Measurements from ENCODE around the gene PRSS21. TPM values are rescaled to one million over a fixed set of nuclear protein-coding genes. Genes with fewer than 3 reads are reported as not detected.

The PRSS21 gene
- polyA plus RNA-seq, 1 experiment = 0.13 TPM

DNA sequence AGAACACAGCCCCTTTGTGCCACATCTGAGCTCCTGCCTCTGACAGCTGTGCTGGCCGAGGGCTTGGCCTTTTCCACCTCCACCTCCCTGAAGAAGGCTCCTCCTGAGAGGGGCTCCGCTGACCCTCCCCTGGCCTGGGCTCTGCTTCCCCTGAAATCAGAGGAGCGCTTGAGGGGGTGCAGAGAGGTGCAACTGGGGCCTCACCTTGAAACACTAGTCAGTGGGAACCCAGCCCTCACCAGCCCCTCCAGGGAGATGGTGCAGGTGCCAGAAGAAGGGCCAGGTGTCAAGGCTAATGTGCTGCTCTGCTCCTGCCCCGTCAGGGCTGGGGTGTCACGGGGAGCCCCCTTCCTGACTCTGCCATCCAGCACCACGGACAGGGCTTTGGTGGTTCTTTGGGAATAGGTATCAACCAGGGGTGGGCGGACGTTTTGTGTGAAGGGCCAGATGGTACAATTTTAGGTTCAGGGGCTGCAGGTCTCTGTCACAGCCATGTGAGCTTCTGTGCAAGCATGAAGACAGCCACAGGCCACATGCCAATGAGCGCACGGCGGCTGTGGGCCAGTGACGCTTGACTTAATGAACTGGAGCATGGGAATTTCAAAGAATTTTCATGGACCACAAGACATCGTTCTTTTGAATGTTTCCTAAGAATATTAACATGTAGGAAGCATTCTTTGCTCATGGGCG is 10.9 kb downstream of the PRSS21 start:
- no peak overlapping the region for H3K4me3 ChIP-seq (ENCODE audit: low read depth, low read length)
- CTCF ChIA-PET = interaction anchor here (1.2 to 1.9 kb wide), 2 partner anchors 11 to 26 kb away, joined by 3 to 11 read pairs; no protein-coding TSS in a partner anchor

DNA sequence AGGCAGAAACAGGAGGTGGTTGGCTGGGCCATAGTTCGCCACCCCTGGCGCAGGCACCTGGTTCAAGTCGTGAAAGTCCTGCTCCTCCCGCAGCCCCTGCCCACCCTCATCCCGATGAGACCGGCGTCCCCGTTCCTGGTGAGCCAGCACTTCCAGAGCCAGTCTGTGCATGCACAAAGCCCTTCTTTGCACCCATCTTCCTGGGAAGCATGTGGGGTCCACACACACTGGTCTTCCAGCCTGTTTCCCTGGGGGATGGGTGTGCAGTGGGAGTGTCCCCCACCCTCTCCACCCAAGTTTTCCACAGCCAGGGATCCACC is 11.4 kb downstream of the PRSS21 start:
- ChIA-PET POLR2A (no interaction called here), CTCF (interaction anchor here (1.9 kb wide), 1 partner anchor 10 kb away, joined by 11 read pairs; no protein-coding TSS in a partner anchor)
- no peak for DNase-seq (ENCODE audit: low read depth)
- TF ChIP-seq, protein P1, sequence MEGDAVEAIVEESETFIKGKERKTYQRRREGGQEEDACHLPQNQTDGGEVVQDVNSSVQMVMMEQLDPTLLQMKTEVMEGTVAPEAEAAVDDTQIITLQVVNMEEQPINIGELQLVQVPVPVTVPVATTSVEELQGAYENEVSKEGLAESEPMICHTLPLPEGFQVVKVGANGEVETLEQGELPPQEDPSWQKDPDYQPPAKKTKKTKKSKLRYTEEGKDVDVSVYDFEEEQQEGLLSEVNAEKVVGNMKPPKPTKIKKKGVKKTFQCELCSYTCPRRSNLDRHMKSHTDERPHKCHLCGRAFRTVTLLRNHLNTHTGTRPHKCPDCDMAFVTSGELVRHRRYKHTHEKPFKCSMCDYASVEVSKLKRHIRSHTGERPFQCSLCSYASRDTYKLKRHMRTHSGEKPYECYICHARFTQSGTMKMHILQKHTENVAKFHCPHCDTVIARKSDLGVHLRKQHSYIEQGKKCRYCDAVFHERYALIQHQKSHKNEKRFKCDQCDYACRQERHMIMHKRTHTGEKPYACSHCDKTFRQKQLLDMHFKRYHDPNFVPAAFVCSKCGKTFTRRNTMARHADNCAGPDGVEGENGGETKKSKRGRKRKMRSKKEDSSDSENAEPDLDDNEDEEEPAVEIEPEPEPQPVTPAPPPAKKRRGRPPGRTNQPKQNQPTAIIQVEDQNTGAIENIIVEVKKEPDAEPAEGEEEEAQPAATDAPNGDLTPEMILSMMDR (IDR thresholded peaks at IDR 0.05; ENCODE audit: insufficient read depth, low read depth, low read length) = no peak
- Histone ChIP-seq H3K27me3 (ENCODE audit: control insufficient read depth, insufficient read depth, low read length) (peaks cover 30% of the 10 kb centered on the region), H3K36me3 (ENCODE audit: control insufficient read depth, insufficient read depth, low read length) (no peaks in the 10 kb centered on the region), H3K4me3 (ENCODE audit: low read depth, low read length) (no peak overlapping the region)

More for the DNA sequence above, 10.9 kb downstream of the PRSS21 start:
- Histone ChIP-seq H3K36me3 (ENCODE audit: control insufficient read depth, insufficient read depth, low read length) (no peaks in the 10 kb centered on the region), H3K27me3 (ENCODE audit: control insufficient read depth, insufficient read depth, low read length) (peaks cover 30% of the 10 kb centered on the region)
- DNase-seq (ENCODE audit: low read depth) = no peak
- TF ChIP-seq, protein P1 (IDR thresholded peaks at IDR 0.05; ENCODE audit: insufficient read depth, low read depth, low read length) = no peak
- POLR2A ChIA-PET = no interaction called here

DNA sequence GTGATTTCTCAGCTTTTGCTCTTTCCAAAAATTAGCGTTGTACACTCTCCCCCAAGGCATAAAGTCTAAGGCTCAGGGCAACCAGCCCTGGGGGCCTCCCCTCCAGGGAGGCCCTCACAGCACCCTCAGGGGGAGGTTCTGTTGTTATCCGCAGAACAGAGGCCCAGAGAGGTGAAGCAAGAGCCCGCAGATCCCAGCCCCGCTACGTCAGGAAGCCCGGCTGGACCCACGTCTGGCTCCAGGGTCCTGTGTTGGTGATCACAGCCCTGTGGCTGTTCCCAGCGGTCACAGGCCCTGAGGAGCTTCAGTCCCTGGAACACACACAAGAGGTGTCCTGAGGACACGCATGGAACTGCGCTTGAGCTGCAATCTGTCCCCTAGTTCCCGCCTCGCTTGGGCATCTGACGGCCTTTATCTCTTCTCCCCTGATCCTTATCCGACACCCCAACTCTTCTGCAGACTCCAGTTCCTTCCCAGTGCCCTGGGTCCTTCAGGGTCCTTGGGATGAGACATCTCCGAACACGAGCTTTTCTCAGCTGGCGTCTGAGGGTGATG is 11.9 kb downstream of the PRSS21 start:
- DNase-seq (ENCODE audit: low read depth) = no peak
- ChIA-PET CTCF (interaction anchor here (1.9 kb wide), 1 partner anchor 10 kb away, joined by 11 read pairs; no protein-coding TSS in a partner anchor), POLR2A (no interaction called here)
- TF ChIP-seq, protein P1 (IDR thresholded peaks at IDR 0.05; ENCODE audit: insufficient read depth, low read depth, low read length) = no peak
- Histone ChIP-seq H3K4me3 (ENCODE audit: low read depth, low read length) (no peak overlapping the region), H3K36me3 (ENCODE audit: control insufficient read depth, insufficient read depth, low read length) (no peaks in the 10 kb centered on the region), H3K27me3 (ENCODE audit: control insufficient read depth, insufficient read depth, low read length) (peaks cover 33% of the 10 kb centered on the region)

DNA sequence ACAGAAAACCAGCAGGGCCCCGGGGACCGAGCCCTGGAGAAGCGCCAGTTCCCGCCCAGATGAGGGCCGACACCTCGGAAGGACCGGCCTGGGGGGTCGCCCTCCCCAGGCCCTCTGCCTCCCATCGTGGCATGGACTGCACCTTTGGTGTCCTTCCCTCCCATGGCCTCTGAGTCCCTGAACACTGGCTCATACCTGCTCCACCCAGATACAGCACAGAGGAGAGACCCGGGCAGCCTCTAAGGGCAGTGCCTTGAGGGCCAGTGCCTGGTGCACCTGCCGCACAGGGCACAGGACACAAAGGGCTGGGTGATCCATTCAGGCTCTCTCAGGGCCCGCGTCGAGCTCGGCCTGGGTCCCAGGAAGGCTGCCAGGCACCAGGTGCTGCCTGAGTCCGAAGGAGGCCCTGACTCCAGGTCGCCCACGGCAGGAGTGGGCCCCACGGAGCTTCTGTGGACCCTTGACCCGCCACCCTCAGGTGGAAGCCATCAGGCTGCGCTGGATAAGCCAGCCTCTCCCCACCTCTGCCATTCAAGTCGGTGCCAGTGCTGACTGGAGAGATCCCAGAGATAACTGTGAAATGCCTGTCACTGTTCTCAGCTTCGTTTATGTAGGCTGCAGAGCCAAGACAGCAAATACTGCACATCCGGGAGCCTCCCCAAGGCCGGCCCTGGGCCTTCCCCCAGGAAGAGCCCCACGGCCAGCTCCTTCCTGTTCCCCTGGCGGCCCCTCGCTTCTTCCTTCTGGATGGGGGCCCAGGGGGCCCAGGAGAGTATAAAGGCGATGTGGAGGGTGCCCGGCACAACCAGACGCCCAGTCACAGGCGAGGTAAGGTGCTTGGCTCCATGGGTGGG is 12.7 kb downstream of the PRSS21 start, which contains the start of gene ZG16B:
Gene ZG16B (plus strand): TSS at position 803 of the 854 bp plus-strand sequence. CDS start 139 bp downstream, outside the sequence.
- TF ChIP-seq, protein P1 (IDR thresholded peaks at IDR 0.05; ENCODE audit: insufficient read depth, low read depth, low read length) = no peak
- H3K27me3 ChIP-seq (ENCODE audit: control insufficient read depth, insufficient read depth, low read length) = peaks cover 33% of the 10 kb centered on the region
- H3K4me3 ChIP-seq (ENCODE audit: low read depth, low read length) = no peak within 1 kb of the TSS
- no peak for DNase-seq (ENCODE audit: low read depth)
- POLR2A ChIA-PET = no interaction called here
- H3K36me3 ChIP-seq (ENCODE audit: control insufficient read depth, insufficient read depth, low read length) = no peaks in the 10 kb centered on the region
- CTCF ChIA-PET = interaction anchor here (1.9 kb wide), 1 partner anchor 9 kb away, joined by 11 read pairs; no protein-coding TSS in a partner anchor

DNA sequence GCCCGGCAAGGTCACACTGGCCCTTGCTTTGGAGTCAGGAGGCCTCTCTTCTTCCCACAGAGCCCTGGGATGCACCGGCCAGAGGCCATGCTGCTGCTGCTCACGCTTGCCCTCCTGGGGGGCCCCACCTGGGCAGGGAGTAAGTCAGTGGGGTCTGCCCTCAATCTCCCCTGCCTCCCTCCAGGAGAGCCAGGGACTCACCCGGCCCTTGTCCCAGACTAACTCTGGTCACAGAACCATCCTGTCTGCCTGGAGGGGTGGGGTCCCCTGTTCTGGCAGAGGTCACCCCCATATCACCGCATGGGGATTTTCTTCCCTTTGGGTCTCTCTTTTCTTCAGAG is 13.3 kb downstream of the PRSS21 start:
- ChIA-PET CTCF (no interaction called here), POLR2A (no interaction called here)
- DNase-seq (ENCODE audit: low read depth) = no peak
- Histone ChIP-seq H3K4me3 (ENCODE audit: low read depth, low read length) (no peak overlapping the region), H3K27me3 (ENCODE audit: control insufficient read depth, insufficient read depth, low read length) (peaks cover 30% of the 10 kb centered on the region), H3K36me3 (ENCODE audit: control insufficient read depth, insufficient read depth, low read length) (no peaks in the 10 kb centered on the region)
- TF ChIP-seq, protein P1 (IDR thresholded peaks at IDR 0.05; ENCODE audit: insufficient read depth, low read depth, low read length) = no peak

Data from BJ (cell line).